ENCODE data around the gene CDC27.
"Not testable (repeated sequence)": the region's sequence is repeated elsewhere in the genome, so short reads cannot be mapped to it uniquely, and the experiment has no call there.

The CDC27 gene

GRCh38 chr17:47192554-47192953 lies 3.5 kb upstream of the CDC27 start:
- no peak for DNase-seq

GRCh38 chr17:47190770-47191169 lies 1.7 kb upstream of the CDC27 start:
- no peak for DNase-seq

- DNase-seq, result no peak
Measured at GRCh38 chr17:47190243-47190642, 1.1 kb upstream of the CDC27 start.

DNA sequence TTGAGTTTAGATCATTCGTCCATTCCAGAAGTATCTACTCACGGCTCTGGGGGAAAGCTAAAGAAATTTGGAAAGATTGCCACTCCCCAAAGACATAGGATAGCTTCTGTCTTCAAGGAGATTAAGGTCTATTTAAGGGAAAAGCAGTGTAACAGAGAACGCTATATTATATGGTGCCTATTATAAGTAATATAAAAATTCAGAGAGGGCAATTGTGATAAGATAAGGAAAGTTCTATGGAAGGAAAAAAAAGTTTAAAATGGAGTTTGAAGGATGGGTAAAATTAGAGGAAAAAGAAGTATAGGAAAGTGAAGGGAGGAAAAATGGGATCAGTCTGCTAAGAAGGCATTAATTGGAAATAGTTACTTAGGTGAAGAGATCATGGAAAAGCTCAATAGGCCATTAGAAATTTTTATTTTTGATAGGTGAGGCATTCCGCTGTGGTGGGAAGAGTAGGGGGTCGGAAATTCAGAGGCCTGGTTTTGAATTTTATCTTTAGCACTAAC lies 690 bp upstream of the CDC27 start:
- no peak for DNase-seq

DNA sequence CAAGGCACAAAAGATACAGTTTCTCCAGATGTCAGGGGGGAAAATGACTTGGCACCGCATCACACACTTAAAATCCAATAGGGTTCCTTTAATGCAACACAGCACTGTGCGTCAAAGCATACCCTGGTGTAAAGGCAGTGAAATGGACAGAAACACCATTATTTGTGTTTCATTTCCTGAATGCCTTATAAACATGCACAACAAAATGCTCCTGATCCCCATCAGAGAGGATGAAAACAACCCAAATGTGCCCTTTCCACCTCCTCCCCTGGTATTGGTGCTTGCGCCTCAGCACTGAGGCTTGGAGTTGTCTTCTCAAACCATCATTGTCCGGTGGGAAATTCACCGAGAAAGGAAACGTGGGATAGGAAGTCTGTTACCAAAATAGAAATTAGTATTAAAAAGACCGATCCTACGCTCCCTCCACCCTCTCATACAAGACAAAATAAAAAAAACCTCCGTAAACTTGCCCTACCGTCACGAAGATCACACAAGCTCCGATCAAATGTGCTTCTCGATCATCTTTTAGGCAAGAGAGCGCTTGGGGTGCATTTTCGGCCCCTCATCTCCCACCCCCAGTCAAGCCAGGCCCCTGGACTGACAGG lies 722 bp downstream of the CDC27 start:
- no peak for DNase-seq

DNA sequence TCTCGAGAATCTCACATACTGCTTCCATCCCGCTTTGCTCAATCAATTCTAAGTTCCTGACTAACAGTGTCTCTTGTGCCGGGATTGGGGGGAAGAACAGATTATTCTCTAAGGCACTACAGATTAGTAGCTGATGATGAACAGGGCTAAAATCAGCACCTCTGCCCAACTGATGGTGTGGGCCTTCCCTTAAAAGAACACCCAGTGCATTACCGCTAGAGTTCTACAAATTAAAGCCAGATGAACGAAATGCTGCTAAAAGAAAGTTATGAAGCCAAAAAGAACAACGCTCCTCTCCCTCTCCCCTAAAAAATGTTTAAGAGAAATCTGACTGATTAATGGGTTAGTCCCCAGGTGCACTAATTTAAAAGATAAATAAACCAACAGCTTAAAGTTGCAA lies 4.4 kb downstream of the CDC27 start:
- no peak for DNase-seq

DNA sequence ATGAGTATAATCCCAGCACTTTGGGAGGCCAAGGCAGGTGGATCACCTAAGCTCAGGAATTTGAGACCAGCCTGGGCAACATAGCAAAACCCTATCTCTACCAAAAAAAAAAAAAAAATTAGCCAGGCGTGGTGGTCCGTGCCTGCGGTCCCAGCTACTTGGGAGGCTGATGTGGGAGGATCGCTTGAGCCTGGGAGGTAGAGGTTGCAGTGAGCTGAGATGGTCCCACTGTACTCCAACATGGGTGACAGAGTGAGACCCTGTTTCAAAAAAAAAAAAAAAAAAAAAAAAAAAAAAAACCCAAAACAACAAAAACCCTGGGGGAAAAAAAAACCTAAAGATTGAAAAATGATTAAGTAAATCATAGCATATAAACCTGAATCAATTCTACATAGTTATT lies 8.1 kb downstream of the CDC27 start:
- not testable (repeated sequence) for DNase-seq

DNA sequence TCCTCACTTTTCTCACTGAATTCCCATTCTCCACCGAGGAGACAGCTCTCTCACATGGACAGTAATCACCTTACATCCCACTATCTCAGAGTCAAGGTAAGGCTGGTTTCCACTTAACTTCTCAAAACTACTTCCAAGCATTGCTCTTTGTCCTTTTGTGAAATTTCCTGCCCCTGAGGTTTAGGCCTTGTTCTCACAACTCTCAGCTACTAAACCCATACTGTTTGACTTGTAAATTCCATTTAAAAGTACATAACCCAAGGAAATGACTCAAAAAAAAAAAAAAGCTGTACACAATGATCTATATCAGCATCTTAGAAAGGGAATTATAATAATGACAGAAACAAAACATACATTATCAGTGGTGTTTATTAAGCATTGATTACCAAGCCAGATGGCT lies 8.8 kb downstream of the CDC27 start:
- DNase-seq, result no peak

DNA sequence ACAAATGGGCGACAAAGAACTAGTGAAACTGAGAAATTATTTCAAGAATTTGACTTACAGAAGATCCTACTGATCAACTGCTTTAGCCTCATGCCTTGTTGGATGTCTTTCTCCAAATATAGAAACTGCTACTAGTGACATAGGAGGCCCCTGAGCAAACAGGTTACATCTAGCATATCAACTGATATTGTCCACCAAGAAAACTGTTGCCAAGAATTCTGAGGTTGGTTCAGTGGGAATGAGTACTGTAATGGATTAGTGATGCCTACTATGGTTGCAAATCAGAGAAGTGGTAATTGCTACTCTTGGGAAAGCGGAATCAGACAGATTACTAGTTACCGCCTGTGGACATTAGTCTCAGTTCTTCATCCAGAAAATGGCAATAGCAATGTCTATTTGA lies 10.0 kb downstream of the CDC27 start:
- DNase-seq, result no peak

DNA sequence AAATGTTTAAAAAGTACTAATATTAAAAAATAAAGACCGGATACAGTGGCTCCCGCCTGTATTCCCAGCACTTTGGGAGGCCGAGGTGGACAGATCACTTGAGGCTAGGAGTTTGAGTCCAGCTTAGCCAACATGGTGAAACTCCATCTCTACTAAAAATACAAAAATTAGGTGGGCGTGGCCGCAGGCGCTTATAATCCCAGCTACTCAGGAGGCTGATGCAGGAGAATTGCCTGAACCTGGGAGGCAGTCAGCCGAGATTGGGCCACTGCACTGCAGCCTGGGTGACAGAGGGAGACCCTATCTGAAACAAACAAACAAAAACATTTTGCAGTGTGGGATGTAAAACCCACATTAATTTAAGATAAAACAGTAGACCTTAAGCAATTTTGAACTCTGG lies 11.8 kb downstream of the CDC27 start:
- DNase-seq, result no peak

DNA sequence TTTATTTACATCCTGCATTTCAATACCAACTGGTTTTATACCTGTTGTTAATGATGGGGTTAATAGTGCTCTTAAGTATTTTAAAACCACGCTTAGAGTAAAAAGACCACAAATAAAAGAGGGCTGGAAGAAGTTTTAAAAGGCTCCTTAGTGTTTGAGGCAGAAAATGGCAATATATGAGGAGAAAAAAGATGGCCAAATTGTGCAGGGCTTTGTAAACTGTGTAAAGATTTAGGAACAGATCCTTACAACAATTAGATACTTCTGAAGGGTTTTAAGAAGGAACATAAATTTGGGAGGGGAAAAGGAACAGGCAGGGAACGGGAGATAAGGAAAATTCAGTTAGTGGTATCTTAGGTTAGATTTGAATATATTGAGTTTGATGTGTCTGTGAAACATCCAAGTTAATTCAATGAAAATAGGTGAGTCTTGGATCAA lies 12.7 kb downstream of the CDC27 start:
- no peak for DNase-seq

- DNase-seq, result not testable (repeated sequence)
Measured at GRCh38 chr17:47174823-47175222, 14.3 kb downstream of the CDC27 start.

DNA sequence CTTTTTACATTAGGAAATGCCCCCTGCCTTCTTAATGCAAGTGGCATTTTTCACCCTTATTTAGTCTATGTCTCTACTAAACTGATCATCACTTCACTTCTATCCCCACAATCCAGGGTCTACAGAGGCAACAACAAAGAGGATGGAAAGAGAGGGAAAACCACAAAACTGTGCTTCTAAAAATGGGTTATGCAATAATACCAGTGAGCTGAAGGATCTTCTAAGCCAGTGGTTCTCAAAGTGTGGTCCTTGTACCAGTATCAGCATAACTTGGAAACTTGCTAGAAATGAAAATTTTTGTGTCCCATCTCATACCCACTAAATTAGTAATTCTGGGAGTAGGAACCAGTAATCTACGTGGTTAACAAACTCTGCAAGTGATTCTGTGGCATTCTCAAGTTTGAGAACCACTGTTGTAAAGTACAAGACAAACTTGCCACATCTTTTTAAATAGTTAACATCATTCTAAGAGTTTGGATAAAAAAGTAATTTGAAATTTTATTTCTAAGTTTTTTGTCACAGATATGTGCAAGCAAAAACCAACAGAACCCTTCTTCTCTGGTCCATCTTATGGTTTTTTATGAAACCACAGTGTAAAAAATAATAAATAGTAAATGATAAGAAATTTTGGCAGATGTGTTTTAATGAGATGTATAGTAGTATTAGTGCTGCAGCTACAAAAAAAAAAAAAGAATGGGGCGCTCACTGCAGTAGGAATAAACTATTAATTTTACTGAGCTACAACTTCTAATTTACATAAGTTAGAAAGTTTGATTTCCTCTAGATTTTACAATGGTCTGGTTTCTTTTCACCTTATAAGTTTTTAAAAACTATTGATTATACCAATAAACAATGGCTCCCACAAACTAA lies 16.2 kb downstream of the CDC27 start:
- no peak for DNase-seq

- no peak for DNase-seq
Measured at GRCh38 chr17:47170710-47171109, 18.4 kb downstream of the CDC27 start.

DNA sequence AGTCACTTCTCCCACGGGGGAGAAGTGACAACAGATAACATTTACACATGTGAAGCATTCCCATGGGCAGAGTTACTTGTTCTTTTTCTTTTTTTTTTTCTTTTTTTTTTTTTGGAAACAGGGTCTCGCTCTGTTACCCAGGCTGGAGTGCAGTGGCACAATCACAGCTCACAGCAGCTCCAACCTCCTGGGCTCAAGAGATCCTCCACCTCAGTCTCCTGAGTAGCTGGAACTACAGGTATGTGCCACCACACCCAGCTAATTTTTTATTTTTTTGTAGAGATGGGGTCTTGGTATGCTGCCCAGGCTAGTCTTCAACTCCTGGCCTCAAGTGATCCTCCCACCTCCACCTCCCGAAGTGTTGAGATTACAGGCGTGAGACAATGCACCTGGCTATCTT lies 20.2 kb downstream of the CDC27 start:
- not testable (repeated sequence) for DNase-seq

GRCh38 chr17:47166854-47167253 lies 22.2 kb downstream of the CDC27 start:
- not testable (repeated sequence) for DNase-seq

- DNase-seq, result no peak
Measured at GRCh38 chr17:47165137-47165536, 24.0 kb downstream of the CDC27 start.

DNA sequence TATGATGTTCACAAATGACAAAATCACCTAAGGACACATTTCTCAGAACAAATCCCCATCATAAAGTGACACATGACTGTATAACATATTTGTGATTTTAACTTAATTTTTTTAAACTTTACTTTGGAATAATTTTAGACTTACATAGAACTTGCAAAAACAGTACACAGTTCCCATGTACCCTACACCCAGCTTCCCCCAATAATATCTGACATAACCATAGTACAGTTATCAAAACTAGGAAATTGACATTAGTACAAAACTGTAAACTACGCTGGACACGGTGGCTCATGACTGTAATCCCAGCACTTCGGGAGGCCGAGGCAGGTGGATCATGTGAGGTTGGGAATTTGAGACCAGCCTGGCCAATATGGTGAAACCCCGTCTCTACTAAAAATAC lies 24.8 kb downstream of the CDC27 start:
- DNase-seq, result no peak

DNA sequence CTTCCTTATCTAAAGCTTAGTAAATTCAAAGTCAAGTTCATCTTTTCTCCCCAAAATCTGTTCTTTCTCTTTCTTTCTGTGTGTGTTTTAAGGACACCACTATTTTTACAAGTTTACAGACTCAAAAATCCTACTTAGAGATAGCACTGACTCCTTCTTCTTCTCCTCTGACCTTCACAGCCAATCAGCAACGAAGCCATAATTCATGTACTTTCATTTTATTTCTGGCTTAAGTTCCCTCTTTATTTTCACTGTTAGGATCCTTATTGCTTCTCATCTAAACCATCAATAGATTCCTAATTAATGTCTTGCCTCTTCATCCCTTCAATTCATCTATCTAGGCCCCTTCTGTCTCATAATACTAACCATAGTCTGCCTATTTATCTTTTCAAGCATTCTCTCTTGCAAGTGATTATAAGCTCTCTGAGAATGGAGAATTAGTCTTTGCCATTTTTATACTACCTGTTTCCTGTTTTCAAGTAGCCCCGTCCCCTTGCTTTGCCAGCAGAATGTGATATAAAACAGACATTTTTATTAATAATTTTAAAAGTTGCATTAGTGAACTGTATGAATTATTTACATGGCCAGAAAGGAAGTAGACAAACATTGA lies 27.0 kb downstream of the CDC27 start:
- no peak for DNase-seq

DNA sequence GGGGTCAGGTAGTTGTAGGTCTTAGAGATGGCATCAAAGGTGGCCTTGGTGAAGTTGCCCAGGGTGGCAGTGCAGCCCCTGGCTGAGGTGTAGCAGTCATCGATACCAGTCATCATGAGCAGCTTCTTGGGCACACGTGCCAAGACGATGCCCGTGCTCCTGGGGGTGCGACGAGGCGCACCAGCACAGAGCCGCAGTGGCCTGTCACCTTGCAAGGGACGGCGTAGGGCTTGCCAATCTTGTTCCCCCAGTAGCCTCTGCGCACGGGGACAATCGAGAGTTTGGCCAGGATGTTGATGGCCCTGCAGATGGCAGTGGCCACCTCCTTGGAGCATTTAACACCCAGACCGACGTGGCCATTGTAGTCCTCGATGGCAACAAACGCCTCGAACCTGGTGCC lies 29.8 kb downstream of the CDC27 start:
- no peak for DNase-seq

DNA sequence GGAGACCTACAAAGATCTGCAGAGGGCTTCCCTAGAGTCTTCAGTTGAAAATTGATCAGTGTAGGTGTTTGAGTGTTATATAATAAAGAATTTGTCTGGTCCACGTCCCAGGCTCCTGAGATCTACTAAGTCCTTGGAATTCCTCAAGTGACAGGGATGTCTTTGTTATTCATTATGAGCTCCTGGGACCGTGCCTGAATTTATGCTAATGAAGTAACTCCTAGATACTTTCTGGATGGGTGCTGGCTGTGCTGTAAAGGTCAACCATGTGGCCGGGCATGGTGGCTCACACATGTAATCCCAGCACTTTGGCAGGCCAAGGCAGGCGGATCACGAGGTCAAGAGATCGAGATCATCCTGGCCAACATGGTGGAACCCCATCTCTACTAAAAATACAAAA lies 43.7 kb downstream of the CDC27 start:
- DNase-seq, result no peak

DNA sequence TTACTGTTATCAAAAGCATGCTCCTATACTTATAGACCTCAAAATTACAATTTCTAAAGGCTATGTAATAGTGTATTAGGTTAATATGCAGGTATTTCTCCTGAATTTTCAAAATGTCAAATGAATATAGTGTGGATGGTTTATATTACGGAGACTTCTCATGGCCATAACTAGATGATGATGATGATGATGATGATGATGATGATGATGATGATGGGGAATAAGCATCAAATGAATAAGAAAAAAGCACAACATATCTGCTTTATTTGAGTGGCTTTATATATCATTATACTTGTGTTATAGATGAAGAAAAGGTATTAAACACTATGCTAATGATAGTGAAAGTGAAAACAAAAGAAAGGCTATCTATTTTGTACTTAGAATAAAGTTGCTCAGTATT lies 53.9 kb downstream of the CDC27 start:
- DNase-seq, result no peak

DNA sequence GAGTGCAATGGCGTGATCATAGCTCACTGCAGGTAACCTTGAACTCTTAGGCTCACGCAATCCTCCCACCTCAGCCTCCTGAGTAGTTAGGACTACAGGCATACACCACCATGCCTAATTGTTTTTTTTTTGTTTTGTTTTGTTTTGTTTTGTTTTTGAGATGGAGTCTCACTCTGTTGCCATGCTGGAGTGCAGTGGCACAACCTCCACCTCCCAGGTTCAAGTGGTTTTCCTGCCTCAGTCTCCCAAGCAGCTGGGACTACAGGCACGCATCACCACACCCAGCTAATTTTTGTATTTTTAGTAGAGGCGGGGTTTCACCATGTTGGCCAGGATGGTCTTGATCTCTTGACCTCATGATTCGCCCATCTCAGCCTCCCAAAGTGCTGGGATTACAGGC lies 54.7 kb downstream of the CDC27 start:
- DNase-seq, result not testable (repeated sequence)

GRCh38 chr17:47131761-47132160 lies 57.3 kb downstream of the CDC27 start:
- DNase-seq, result no peak

Measured in effector CD4-positive, alpha-beta T cell (primary cell).